Cardiac muscle cell (in vitro differentiated cells and primary cell): ENCODE measurements around the gene MSANTD2. TPM values are rescaled to one million over a fixed set of nuclear protein-coding genes. Genes with fewer than 3 reads are reported as not detected.

Experiments
- DNase-seq, 2 donors: peaks; one replicate each; pipeline versions ENCODE4 v3.0.0 to v3.0.0-alpha.2; 2010 to 2017; ENCODE audit warnings: low read depth in 1 of 2, low spot score in 1 of 2
- H3K27ac ChIP-seq: fragments of 200-600 bp; sonication (generic); 2 replicates; pipeline ENCODE4 v1.5.1; 2016
- H3K27me3 ChIP-seq: fragments of 200-600 bp; sonication (generic); 2 replicates; pipeline ENCODE4 v1.6.0; 2016; ENCODE audit warnings: control low read depth
- H3K36me3 ChIP-seq: fragments of 200-600 bp; sonication (generic); 2 replicates; pipeline ENCODE4 v1.5.1; 2016; ENCODE audit warnings: control low read depth
- H3K4me1 ChIP-seq: fragments of 200-600 bp; sonication (generic); 2 replicates; pipeline ENCODE4 v1.8.1; 2017; ENCODE audit warnings: low read depth, mild to moderate bottlenecking, mixed run types
- H3K4me3 ChIP-seq: fragments of 200-600 bp; sonication (generic); 2 replicates; pipeline ENCODE4 v1.5.1; 2016; ENCODE audit warnings: mild to moderate bottlenecking
- H3K9me3 ChIP-seq: fragments of 200-600 bp; sonication (generic); 2 replicates; pipeline ENCODE4 v1.5.1; 2017; ENCODE audit warnings: low read depth, mild to moderate bottlenecking, control low read depth
- polyA plus RNA-seq: library from polyadenylated mRNA; unstranded; fragments of >200 nt; fragmentation: Nextera tagmentation; extraction: Ambion mirVana; gene quantifications from 2 replicates; pipeline ENCODE4 v1.2.1, GENCODE V29; 2016
- total RNA-seq: library from RNA; depleted of rRNA; stranded (reverse); fragments of >200 nt; gene quantifications from 2 replicates; pipeline ENCODE4 v1.2.3, GENCODE V29; 2016
- TF ChIP-seq, protein P1 (sequence below): IDR thresholded peaks from 2 replicates; pipeline ENCODE4 v1.5.1; 2012; ENCODE audit warnings: low read depth, mild to moderate bottlenecking, low read length

Gene MSANTD2
- total and polyA plus RNA-seq, 2 experiments from 2014 or later: 7.8 to 18.0 TPM

DNA sequence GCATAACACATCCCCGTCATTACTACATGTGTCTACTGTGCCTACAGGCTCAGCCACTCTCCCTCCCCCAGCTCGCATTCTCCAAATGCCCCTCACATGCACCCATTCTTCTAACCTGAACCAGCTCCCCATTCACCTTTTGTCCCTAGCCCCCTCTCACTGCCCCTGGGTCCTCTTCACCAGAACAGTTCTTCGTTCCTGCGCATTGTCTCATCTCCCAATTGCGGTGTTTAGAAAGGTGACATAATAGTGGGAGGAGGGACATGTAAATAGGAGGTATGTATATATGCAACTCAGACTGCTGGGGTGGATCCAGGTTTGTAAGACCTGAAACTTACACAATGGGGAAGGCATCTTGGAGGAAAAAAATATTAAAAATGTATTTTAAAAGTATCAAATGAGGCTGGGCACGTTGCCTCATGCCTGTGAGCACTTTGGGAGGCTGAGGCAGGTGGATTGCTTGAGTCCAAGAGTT lies 43.4 kb downstream of the MSANTD2 start:
- H3K27ac ChIP-seq: no peak overlapping the region
- no peaks in the 10 kb centered on the region for H3K36me3 ChIP-seq
- H3K4me1 ChIP-seq: peaks cover 14% of the 10 kb centered on the region
- peaks cover 98% of the 10 kb centered on the region for H3K27me3 ChIP-seq
- TF ChIP-seq, protein P1, sequence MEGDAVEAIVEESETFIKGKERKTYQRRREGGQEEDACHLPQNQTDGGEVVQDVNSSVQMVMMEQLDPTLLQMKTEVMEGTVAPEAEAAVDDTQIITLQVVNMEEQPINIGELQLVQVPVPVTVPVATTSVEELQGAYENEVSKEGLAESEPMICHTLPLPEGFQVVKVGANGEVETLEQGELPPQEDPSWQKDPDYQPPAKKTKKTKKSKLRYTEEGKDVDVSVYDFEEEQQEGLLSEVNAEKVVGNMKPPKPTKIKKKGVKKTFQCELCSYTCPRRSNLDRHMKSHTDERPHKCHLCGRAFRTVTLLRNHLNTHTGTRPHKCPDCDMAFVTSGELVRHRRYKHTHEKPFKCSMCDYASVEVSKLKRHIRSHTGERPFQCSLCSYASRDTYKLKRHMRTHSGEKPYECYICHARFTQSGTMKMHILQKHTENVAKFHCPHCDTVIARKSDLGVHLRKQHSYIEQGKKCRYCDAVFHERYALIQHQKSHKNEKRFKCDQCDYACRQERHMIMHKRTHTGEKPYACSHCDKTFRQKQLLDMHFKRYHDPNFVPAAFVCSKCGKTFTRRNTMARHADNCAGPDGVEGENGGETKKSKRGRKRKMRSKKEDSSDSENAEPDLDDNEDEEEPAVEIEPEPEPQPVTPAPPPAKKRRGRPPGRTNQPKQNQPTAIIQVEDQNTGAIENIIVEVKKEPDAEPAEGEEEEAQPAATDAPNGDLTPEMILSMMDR: no peak
- no peaks in the 10 kb centered on the region for H3K9me3 ChIP-seq
- H3K4me3 ChIP-seq: no peak overlapping the region
- DNase-seq: no peak

DNA sequence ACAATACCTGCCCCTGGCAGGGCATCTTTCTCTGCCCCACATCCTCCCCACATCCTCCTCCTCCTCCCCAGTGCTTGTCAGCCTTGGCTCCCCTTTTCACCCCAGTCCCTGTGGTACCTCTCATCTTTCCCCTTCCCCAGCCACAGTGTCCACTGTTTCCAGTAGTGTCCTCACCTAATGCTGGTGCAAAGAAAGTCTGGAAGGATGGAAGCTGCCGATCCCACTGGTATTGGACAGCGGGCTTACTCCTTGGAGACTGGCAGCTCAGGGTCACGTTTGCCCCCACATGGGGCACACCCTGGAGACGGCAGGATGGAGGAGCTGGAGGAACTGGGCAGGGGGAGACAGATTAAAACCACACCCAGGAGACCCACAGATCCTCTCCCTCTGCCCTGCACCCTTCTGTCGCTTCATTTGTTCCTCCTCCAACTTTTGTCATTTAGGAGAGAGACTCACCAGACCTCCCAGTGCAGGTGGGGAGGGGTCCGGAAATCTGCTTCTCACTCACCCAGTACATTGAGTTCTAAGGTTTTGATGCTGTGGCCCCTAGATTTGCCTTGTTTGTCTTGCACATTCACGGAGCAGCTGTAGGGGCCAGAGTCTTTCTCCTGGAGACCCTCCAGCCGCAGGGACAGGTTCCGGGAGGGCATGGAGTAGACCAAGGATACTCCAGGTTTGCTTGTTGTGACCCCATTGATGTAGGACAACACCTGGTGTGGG lies 44.0 kb downstream of the MSANTD2 start:
- DNase-seq: no peak
- no peak overlapping the region for H3K27ac ChIP-seq
- H3K4me1 ChIP-seq: peaks cover 14% of the 10 kb centered on the region
- peaks cover 98% of the 10 kb centered on the region for H3K27me3 ChIP-seq
- H3K36me3 ChIP-seq: no peaks in the 10 kb centered on the region
- no peaks in the 10 kb centered on the region for H3K9me3 ChIP-seq
- no peak overlapping the region for H3K4me3 ChIP-seq
- TF ChIP-seq, protein P1: no peak

DNA sequence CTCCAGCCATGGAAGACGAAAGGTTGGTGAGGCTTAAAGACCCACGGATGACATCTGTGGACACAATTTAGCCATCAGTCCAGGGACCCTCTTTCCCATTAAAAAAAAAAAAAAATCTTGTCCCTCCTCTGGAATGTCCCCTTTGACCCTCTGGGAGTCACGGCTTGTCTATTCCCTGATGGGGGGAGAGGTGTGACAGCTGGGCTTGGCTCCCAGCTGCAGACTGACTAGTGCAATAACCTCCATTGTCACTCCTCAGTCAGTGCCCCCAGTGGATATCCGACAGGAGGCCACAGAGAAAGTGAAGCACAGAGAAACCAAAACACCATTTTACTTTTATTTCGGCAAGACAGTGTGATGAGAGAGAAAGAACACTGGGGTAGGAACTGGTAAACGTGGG lies 45.5 kb downstream of the MSANTD2 start:
- TF ChIP-seq, protein P1: no peak
- Histone ChIP-seq H3K4me1 (peaks cover 6% of the 10 kb centered on the region), H3K27ac (no peak overlapping the region), H3K9me3 (no peaks in the 10 kb centered on the region), H3K4me3 (no peak overlapping the region), H3K36me3 (no peaks in the 10 kb centered on the region), H3K27me3 (peaks cover 98% of the 10 kb centered on the region)
- no peak for DNase-seq

DNA sequence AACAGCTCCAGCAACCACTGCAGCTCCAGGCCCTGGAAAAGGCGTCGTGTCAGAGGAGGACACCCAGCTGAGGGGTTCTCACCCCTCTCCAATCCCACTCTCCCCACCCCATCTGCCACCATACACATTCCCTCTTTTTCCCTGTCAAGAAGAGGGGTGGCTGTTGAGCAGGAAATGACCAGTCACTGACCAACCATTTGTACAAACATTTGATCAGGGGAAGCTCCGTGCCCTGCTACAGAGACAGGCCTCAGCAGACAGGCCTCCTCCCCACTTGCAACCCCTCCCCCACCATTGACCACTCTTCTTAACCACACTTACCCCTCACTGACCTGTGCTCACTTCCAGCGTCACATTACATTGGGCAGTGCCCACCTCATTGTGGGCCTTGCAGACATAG lies 45.9 kb downstream of the MSANTD2 start:
- Histone ChIP-seq H3K36me3 (no peaks in the 10 kb centered on the region), H3K27ac (no peak overlapping the region), H3K27me3 (peaks cover 98% of the 10 kb centered on the region), H3K4me3 (no peak overlapping the region), H3K4me1 (peaks cover 2% of the 10 kb centered on the region), H3K9me3 (no peaks in the 10 kb centered on the region)
- TF ChIP-seq, protein P1: no peak
- no peak for DNase-seq

DNA sequence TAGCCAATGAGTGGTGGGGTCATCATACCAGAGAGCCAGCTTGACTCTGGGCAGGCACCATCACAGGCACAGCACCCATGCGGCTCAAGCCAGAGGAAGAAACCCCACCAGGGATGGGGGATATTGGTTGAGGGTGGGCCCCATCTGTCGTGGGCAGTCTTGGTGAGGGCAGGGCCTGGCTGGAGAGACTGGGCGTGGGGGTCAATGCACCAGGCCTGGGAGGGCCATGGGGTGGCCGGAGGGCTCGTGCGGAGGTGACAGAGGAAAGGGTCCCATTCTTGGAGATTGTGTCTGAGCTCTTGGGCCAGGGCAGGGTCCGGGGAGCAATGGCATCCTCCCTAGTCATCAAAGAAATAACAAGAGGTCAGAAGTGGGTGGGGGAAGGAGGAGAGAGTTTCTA lies 46.6 kb downstream of the MSANTD2 start:
- no peaks in the 10 kb centered on the region for H3K36me3 ChIP-seq
- TF ChIP-seq, protein P1: no peak
- DNase-seq: no peak
- H3K4me3 ChIP-seq: no peak overlapping the region
- H3K9me3 ChIP-seq: no peaks in the 10 kb centered on the region
- peaks cover 98% of the 10 kb centered on the region for H3K27me3 ChIP-seq
- no peak overlapping the region for H3K27ac ChIP-seq
- H3K4me1 ChIP-seq: no peaks in the 10 kb centered on the region
